ENCODE data around the gene HDAC4.

HDAC4 gene

GRCh38 chr2:239103125-239104098 lies 297.4 kb downstream of the HDAC4 start:
- Histone ChIP-seq H3K4me2 (ENCODE audit: low read depth, low read length) (no peak overlapping the region), H3K27ac (ENCODE audit: low read length) (no peak overlapping the region), H3F3A (ENCODE audit: insufficient read depth, low read length) (no peaks in the 10 kb centered on the region), H2AFZ (ENCODE audit: low read length) (no peak overlapping the region), H3K9ac (ENCODE audit: low read length) (no peak overlapping the region), H4K20me1 (ENCODE audit: insufficient read depth, low read length) (no peaks in the 10 kb centered on the region), H3K79me2 (ENCODE audit: low read length) (no peaks in the 10 kb centered on the region), H3K9me2 (replicated peaks; ENCODE audit: insufficient read depth, low read length) (no peaks in the 10 kb centered on the region), H3K9me3 (replicated peaks; ENCODE audit: insufficient read depth, low read length) (no peaks in the 10 kb centered on the region), H3K36me3 (replicated peaks; ENCODE audit: insufficient read depth, low read length) (no peaks in the 10 kb centered on the region), H3K4me3 (ENCODE audit: low read length) (no peak overlapping the region), H3K27me3 (replicated peaks; ENCODE audit: insufficient read depth, low read length) (no peaks in the 10 kb centered on the region), H3K4me1 (ENCODE audit: low read length) (no peaks in the 10 kb centered on the region)
- TF ChIP-seq EZH2phosphoT487 (IDR thresholded peaks at IDR 0.05; ENCODE audit: low read length) (no peak), EZH2 (optimal IDR thresholded peaks at IDR 0.05; ENCODE audit: low read depth, low read length) (no peak), CTCF (IDR thresholded peaks at IDR 0.05; ENCODE audit: low read length) (no peak)
- DNase-seq = no peak

GRCh38 chr2:239102266-239102665 lies 298.6 kb downstream of the HDAC4 start:
- Histone ChIP-seq H3K27me3 (replicated peaks; ENCODE audit: insufficient read depth, low read length) (no peaks in the 10 kb centered on the region), H3K4me2 (ENCODE audit: low read depth, low read length) (no peak overlapping the region), H3K9ac (ENCODE audit: low read length) (no peak overlapping the region), H3K79me2 (ENCODE audit: low read length) (no peaks in the 10 kb centered on the region), H2AFZ (ENCODE audit: low read length) (no peak overlapping the region), H3K9me3 (replicated peaks; ENCODE audit: insufficient read depth, low read length) (no peaks in the 10 kb centered on the region), H3K4me1 (ENCODE audit: low read length) (no peaks in the 10 kb centered on the region), H3K27ac (ENCODE audit: low read length) (no peak overlapping the region), H3K4me3 (ENCODE audit: low read length) (no peak overlapping the region), H3K9me2 (replicated peaks; ENCODE audit: insufficient read depth, low read length) (no peaks in the 10 kb centered on the region), H3K36me3 (replicated peaks; ENCODE audit: insufficient read depth, low read length) (no peaks in the 10 kb centered on the region), H3F3A (ENCODE audit: insufficient read depth, low read length) (no peaks in the 10 kb centered on the region), H4K20me1 (ENCODE audit: insufficient read depth, low read length) (no peaks in the 10 kb centered on the region)
- no peak for DNase-seq
- TF ChIP-seq CTCF (IDR thresholded peaks at IDR 0.05; ENCODE audit: low read length) (no peak), EZH2phosphoT487 (IDR thresholded peaks at IDR 0.05; ENCODE audit: low read length) (no peak), EZH2 (optimal IDR thresholded peaks at IDR 0.05; ENCODE audit: low read depth, low read length) (no peak)

GRCh38 chr2:239101807-239102206 lies 299.0 kb downstream of the HDAC4 start:
- H3K4me3 ChIP-seq (ENCODE audit: low read length) = no peak overlapping the region
- H3K9me2 ChIP-seq (replicated peaks; ENCODE audit: insufficient read depth, low read length) = no peaks in the 10 kb centered on the region
- no peak overlapping the region for H3K9ac ChIP-seq (ENCODE audit: low read length)
- no peaks in the 10 kb centered on the region for H3K4me1 ChIP-seq (ENCODE audit: low read length)
- DNase-seq = no peak
- no peaks in the 10 kb centered on the region for H3K27me3 ChIP-seq (replicated peaks; ENCODE audit: insufficient read depth, low read length)
- H4K20me1 ChIP-seq (ENCODE audit: insufficient read depth, low read length) = no peaks in the 10 kb centered on the region
- H3K27ac ChIP-seq (ENCODE audit: low read length) = no peak overlapping the region
- no peak overlapping the region for H3K4me2 ChIP-seq (ENCODE audit: low read depth, low read length)
- no peaks in the 10 kb centered on the region for H3K79me2 ChIP-seq (ENCODE audit: low read length)
- no peak overlapping the region for H2AFZ ChIP-seq (ENCODE audit: low read length)
- no peaks in the 10 kb centered on the region for H3K36me3 ChIP-seq (replicated peaks; ENCODE audit: insufficient read depth, low read length)
- no peak for TF ChIP-seq EZH2phosphoT487 (IDR thresholded peaks at IDR 0.05; ENCODE audit: low read length)
- no peak for TF ChIP-seq CTCF (IDR thresholded peaks at IDR 0.05; ENCODE audit: low read length)
- TF ChIP-seq EZH2 (optimal IDR thresholded peaks at IDR 0.05; ENCODE audit: low read depth, low read length) = no peak
- H3F3A ChIP-seq (ENCODE audit: insufficient read depth, low read length) = no peaks in the 10 kb centered on the region
- no peaks in the 10 kb centered on the region for H3K9me3 ChIP-seq (replicated peaks; ENCODE audit: insufficient read depth, low read length)
